GM19193 (cell line): ENCODE results near the gene INF2.

Source experiments
- POLR2A ChIP-seq: IDR thresholded peaks from 4 replicates; pipeline ENCODE4 v1.6.1; 2011; ENCODE audit not compliant: insufficient read depth, insufficient read length; ENCODE audit errors: extremely low read depth

The INF2 gene

DNA sequence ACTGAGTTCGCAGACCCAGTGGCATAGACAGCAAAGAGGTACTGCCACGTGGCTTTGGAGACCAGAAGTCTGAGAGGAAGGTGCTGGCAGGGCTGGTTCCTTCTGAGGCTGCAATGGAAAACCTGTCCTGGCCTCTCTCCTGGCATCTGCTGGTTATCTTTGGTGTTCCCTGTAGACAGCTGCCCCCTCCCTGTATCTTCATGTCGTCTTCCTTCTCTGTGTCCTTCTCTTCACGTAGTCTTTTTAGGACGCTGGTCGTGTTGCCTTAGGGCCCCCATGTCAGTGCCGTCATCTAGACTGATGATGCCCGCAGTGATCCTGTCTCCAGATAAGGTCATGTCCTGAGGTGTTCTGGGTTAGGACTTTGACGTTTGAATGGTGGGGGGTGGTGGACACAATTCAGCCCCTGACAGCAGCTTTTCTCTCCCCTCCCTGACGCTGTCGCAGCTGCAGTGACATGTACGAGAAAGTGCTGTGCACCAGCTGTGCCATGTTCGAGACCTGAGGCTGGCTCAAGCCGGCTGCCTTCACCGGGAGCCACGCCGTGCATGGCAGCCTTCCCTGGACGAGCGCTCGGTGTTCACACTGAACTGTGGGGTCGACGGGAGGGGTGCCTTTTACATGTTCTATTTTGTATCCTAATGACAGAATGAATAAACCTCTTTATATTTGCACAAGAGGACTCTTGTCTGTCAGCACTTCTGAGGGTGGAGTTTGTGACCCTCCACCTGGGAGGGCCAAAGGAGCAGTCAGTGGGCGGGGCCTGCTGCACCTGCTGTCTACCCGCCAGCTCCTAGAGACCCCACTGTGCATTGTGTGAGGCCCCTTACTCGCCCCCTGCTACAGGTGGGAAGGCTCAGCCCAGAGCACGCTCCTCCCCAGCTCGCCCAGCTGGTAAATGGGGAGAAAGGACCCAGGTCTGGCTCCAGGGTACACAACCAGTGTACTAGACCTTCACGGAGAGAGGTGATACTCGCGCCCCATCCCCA lies 69.9 kb downstream of the INF2 start:
- no peak for TF ChIP-seq POLR2A

DNA sequence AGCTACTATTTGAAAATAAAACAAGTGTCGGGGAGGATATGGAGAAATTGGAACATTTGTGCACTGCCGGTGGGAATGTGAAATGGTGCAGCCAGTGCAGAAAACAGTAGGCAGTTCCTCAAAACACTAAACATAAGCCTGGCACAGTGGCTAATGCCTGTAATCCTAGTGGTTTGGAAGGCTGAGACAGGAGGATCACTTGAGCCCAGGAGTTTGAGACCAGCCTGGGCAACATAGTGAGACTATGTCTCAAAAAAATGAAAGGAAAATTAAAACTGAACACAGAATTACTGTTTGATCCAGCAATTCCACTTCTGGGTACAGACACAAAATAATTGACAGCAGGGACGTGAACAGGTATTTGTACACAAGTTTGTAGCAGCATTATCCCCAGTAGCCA lies 76.1 kb downstream of the INF2 start:
- TF ChIP-seq POLR2A, result no peak

DNA sequence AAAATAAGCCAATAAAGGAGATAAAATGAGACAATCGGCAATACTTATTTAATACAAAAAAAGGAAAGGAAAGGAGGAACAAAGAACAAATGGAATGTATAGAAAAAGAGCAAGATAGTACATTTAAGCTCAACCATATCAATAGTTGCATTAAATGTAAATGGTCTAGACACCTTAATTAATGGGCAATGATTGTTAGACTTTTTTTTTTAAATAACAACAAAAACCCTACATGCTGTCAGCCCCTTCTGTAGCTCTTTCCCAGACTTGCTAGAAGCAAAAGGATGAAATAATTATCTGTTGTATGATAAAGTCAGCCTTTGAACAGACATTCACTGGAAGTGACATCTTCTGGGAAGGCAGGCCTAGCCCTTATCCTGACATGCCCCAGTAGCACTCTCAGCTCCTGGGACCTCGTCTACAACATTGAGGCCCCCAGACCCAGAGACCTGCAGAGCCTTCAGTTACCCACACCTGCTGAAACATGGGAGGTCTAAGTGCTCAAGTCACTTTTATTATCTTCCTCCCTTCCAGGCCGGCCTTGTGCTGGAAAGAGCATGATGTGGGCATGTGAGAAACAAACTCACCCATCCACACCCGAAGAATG lies 76.9 kb downstream of the INF2 start:
- TF ChIP-seq POLR2A, result no peak

DNA sequence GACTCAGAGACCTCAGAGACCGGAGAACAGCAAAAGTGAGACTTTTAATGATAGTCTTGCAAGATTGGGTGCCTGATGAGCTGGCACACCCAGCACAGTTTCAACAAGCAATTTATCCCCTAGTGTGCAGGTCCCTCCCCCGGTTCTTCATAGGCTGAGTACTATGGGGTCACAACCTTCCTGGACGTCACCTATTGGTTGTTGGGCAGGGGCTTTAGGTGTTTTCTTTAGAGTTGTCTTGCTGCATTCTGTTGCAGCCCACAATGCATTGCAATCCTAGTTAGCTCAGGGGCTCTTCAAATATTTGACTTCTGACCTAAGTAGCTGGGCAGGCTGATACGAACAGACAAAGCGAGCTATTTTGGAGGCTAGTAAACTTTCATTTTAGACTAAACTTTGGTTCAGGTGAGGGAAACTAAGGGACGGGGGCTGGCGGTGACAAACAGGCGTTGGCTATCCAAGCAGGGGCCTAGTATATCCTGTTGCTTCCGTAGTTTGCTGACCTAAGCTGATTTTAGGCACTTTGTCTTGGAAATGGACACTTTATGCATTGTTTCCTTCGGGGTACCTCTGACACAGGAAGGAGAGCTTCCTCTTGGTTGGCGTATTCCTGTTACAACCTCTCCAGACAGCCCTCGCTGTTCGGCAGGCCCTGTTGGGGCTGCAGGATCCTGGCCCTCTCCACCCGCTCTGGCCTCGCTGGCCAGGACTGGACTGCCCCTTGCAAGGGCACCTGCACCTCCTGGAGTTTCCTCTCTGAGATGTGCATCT lies 77.6 kb downstream of the INF2 start:
- no peak for TF ChIP-seq POLR2A

DNA sequence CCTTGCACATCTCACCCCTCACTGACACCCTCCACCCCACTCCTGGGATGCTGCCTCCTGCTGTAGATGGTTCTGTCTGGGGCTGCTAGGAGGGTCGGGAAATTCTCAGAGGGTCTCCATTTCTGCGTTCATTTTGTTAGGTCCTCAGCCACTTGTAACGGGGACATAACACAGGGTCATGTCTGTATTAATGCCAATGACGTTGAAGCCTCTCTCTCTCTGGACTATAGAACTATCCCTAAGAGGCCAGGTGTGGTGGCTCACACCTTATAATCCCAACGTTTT lies 78.2 kb downstream of the INF2 start:
- no peak for TF ChIP-seq POLR2A

DNA sequence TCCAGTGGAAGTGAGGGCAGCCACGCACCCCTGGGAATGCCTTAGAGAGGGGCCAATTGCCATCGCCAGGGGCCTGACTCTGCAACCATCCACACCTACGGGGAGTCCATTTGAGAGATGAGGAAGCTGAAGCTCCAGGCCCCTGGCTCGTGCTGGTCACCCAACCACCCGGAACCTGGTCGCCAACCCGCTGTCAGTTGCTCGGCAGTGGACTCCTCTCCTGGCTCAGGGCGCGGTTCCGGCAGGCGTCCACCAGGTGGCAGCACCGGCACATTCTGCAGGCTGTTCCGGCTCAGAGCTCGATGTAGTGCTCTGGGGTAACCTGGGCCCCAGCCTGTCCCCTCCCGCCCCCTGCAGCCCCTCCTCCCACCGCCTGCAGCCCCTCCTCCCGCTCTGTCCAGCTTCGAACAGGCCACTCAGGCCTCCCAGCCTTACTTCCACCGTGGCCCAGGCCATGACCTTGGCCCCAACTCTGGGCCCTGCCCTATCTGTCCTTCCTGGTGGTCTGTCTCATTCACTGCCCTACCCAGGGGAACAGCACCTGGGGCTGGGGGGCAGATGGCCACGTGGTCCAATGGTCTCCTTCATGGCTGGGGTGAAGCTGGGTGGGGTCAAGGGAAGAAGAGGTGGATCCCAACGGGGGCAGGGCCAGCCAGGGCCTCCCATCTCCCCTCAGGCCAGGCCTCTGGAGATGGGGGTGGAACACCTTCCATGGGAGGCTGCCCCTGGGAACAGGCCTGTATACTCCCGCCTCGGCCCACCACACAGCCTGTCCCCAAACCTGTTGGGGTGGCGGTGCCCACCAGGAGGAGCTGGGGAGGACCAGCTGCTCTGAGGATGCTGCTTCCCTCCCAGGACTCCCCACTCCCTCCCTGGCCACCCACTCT lies 79.3 kb downstream of the INF2 start:
- TF ChIP-seq POLR2A, result no peak

DNA sequence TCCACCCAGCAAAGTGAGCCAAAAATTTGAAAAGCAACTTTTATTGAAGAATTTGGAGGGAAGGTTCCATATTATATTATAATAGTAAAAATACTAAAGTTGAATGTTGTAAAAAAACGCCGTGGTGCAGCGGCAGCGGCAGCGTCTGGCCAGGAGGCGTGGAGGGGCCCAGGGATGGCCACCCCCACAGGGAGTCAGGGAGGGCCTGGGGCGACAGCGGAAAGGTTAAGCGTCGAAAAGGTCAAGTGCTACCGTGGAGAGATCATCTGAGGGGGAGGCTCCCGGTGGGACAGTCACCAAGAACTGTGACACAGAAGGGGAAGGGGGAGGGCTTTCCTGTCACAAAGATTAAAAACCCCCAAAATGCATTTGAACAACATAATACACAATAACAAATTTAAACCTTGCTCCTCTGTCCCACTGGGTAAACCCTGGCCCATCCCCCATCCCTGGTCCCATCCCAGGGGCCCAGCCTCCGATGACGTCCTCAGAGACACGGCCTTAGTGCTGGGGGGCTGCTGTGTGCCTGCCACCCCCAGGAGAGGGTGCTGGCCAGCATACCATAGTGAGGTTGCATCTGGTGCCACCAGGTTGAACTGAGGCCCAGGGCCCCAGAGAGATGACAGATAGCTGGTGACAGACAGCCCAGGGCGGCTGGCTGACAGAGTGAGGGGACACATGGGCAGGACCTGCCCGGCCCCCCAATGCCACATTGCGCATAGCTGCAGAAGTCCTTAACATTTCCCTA lies 80.1 kb downstream of the INF2 start:
- no peak for TF ChIP-seq POLR2A

DNA sequence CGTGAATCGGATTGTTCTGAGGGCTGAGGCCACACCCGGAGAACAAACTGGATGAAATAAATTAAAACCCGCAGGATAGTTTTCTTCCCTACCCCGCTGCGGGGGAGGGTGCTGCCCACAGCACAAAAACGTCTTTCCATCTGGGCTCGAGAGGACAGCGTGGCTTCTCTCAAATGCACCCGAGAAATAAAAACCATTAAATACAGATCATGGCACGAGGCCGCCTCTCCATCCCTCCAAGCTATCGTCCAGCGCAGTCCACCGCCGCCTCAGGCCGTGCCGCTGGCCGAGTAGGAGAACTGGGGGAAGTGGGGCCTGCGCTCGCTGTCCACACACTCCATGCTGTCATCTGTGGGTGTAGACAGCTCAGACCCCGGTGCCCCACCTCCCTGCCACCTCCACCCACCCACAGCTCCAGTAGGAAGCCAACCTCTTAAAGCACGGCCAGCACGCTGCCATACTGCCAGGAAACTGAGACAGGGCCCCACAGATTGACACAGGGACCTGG lies 80.7 kb downstream of the INF2 start:
- TF ChIP-seq POLR2A, result no peak

DNA sequence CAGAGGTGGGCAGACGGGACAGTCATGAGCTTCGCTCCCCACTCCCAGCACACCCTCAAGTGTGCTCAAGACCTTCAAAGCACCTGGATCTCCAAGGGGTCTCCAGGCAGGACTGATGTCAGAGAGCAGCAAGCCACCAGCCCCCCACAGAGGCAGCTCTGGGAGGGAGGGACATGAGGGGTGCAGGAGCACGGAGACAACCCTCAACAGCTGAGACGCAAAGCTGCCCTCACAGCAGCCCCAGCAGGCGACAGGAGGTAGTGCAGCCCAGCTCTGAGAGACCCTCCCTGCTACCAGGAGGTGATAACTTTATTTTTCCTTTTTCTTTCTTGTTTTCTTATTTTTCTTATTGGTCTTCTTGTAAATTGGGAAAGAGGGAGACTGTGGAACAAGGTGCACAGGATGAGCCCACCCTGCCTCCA lies 81.4 kb downstream of the INF2 start:
- TF ChIP-seq POLR2A, result no peak

DNA sequence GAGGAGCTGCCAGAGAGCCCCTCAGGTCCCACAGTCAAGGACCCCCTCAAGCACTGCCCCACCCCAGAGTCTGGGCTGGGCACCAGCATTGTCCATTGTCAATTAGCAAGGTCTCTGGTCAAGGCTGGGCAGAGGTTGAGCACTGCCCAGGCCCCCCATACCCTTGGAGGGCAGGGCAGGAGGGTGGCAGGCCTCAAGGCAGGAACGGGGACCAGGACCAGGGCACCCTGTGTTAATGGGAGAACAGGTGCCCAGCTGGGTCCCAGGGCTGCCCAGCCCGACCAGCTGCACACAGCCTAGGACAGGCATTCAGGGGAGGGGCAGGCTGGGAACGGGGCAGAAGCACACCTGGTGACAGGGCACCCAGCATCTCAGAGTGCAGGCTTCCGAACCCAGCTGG lies 82.0 kb downstream of the INF2 start:
- no peak for TF ChIP-seq POLR2A
